ENCODE data around the gene LENG1.

Gene LENG1

GRCh38 chr19:54106716-54107115 lies 52.8 kb downstream of the LENG1 start:
- DNase-seq = no peak

GRCh38 chr19:54105796-54106195 lies 53.7 kb downstream of the LENG1 start:
- no peak for DNase-seq

Data from DMS53 (cell line).